IMR-90 (cell line): ENCODE measurements around the gene SNX25. TPM values are rescaled to one million over a fixed set of nuclear protein-coding genes. Genes with fewer than 3 reads are reported as not detected.
A peak's percentile ranks its signal among the peaks of the same experiment; 100 is the strongest.

Experiments
- ATAC-seq: fragments of 200-7000 bp; cut with Tn5 transposase; 2 replicates; pipeline ENCODE4 v1.9.1; 2020; ENCODE audit warnings: low read depth, mild to moderate bottlenecking, moderate library complexity
- BruUV-seq: library from RNA; stranded (reverse); fragments of 400-500 nt; replicated peaks from 2 replicates; lab custom pipeline; 2021; lab: Mats Ljungman, UMichigan
- CTCF ChIA-PET: fragments of 300-600 bp; formaldehyde crosslinking; extraction: SDS; loops from one replicate; lab custom pipeline; 2021; ENCODE audit warnings: antibody characterized with exemption; lab: Yijun Ruan, JAX
- POLR2A ChIA-PET: fragments of 300-600 bp; sonication (Branson Sonifier 250); formaldehyde crosslinking; loops from one replicate; lab custom pipeline; 2022; ENCODE audit warnings: antibody characterized with exemption; ENCODE audit not compliant: unreplicated experiment; lab: Charles Lee
- DNase-seq: peaks from one replicate; pipeline ENCODE4 v3.0.0; 2013
- H2AFZ ChIP-seq: replicated peaks from 2 replicates; pipeline ENCODE3; 2013; ENCODE audit warnings: low read length, mild to moderate bottlenecking; ENCODE audit not compliant: poor library complexity
- H2AK5ac ChIP-seq: 2 replicates; pipeline ENCODE4 v1.6.1; 2013; ENCODE audit warnings: low read depth, low read length, inconsistent platforms
- H2AK9ac ChIP-seq: replicated peaks from 2 replicates; pipeline ENCODE3; 2013; ENCODE audit warnings: mild to moderate bottlenecking, low read depth, low read length, moderate library complexity; ENCODE audit not compliant: poor library complexity
- H2BK120ac ChIP-seq: 2 replicates; pipeline ENCODE4 v1.6.1; 2013; ENCODE audit warnings: low read depth, low read length, inconsistent platforms
- H2BK15ac ChIP-seq: 3 replicates; pipeline ENCODE4 v1.6.1; 2013; ENCODE audit warnings: low read depth, low read length, inconsistent platforms
- H2BK20ac ChIP-seq: 2 replicates; pipeline ENCODE4 v1.6.1; 2013; ENCODE audit warnings: low read depth, mild to moderate bottlenecking, inconsistent platforms, low read length, moderate library complexity
- H2BK5ac ChIP-seq: 2 replicates; pipeline ENCODE4 v1.6.1; 2013; ENCODE audit warnings: mild to moderate bottlenecking, low read depth, low read length, inconsistent platforms; ENCODE audit not compliant: poor library complexity, severe bottlenecking
- H3K14ac ChIP-seq: replicated peaks from 2 replicates; pipeline ENCODE4 v1.6.1; 2013; ENCODE audit warnings: low read depth, low read length, inconsistent platforms
- H3K18ac ChIP-seq: 2 replicates; pipeline ENCODE4 v1.6.1; 2013; ENCODE audit warnings: low read depth, low read length, control low read depth
- H3K23ac ChIP-seq: 2 replicates; pipeline ENCODE4 v1.6.1; 2013; ENCODE audit warnings: low read depth, low read length, inconsistent platforms
- H3K27ac ChIP-seq: 2 replicates; pipeline ENCODE4 v1.5.1; 2013; ENCODE audit warnings: mild to moderate bottlenecking, control low read depth, low read length; ENCODE audit not compliant: insufficient read depth
- H3K27me3 ChIP-seq: 2 replicates; pipeline ENCODE4 v1.6.1; 2013; ENCODE audit warnings: low read length; ENCODE audit not compliant: control insufficient read depth, insufficient read depth
- H3K36me3 ChIP-seq: 2 replicates; pipeline ENCODE4 v1.6.1; 2013; ENCODE audit warnings: low read length, mixed read lengths; ENCODE audit not compliant: control insufficient read depth, insufficient read depth
- H3K4ac ChIP-seq: 2 replicates; pipeline ENCODE4 v1.6.1; 2013; ENCODE audit warnings: low read depth, low read length, inconsistent platforms
- H3K4me1 ChIP-seq: 2 replicates; pipeline ENCODE4 v1.6.1; 2013; ENCODE audit warnings: low read length, mixed read lengths; ENCODE audit not compliant: control insufficient read depth, insufficient read depth
- H3K4me2 ChIP-seq: 2 replicates; pipeline ENCODE4 v1.6.1; 2013; ENCODE audit warnings: low read depth, mild to moderate bottlenecking, control low read depth, low read length, moderate library complexity
- H3K4me3 ChIP-seq: 2 replicates; pipeline ENCODE4 v1.5.1; 2013; ENCODE audit warnings: low read depth, mild to moderate bottlenecking, control low read depth, low read length, moderate library complexity; ENCODE audit not compliant: insufficient read depth
- H3K56ac ChIP-seq: 2 replicates; pipeline ENCODE4 v1.6.1; 2013; ENCODE audit warnings: low read length, inconsistent platforms; ENCODE audit not compliant: insufficient read depth; ENCODE audit errors: extremely low read depth
- H3K79me1 ChIP-seq, 2 experiments: 2 replicates each; pipeline ENCODE4 v1.6.1; 2013; ENCODE audit warnings: low read length in 2 of 2, inconsistent platforms in 1 of 2, low read depth in 1 of 2
- H3K9ac ChIP-seq: 2 replicates; pipeline ENCODE4 v1.6.1; 2013; ENCODE audit warnings: low read depth, low read length, control low read depth
- H3K9me1 ChIP-seq: 2 replicates; pipeline ENCODE4 v1.6.1; 2013; ENCODE audit warnings: low read length, inconsistent platforms; ENCODE audit not compliant: insufficient read depth
- H3K9me3 ChIP-seq: 2 replicates; pipeline ENCODE4 v1.6.1; 2013; ENCODE audit warnings: low read length; ENCODE audit not compliant: control insufficient read depth, insufficient read depth
- H4K20me1 ChIP-seq: 2 replicates; pipeline ENCODE4 v1.6.1; 2013; ENCODE audit warnings: low read length, inconsistent platforms; ENCODE audit not compliant: insufficient read depth
- H4K5ac ChIP-seq: 2 replicates; pipeline ENCODE4 v1.6.1; 2013; ENCODE audit warnings: mild to moderate bottlenecking, low read depth, low read length, control low read depth
- H4K8ac ChIP-seq, 2 experiments: 2 replicates each; pipeline ENCODE4 v1.6.1; 2013; ENCODE audit warnings: low read depth in 2 of 2, low read length in 2 of 2, control low read depth in 1 of 2, inconsistent platforms in 1 of 2
- H4K91ac ChIP-seq: 2 replicates; pipeline ENCODE4 v1.6.1; 2013; ENCODE audit warnings: low read depth, low read length, inconsistent platforms; ENCODE audit not compliant: insufficient read depth
- BHLHE40 ChIP-seq: fragments of 150-350 bp; IDR thresholded peaks from 2 replicates; pipeline ENCODE4 v1.6.1; 2016; ENCODE audit warnings: mild to moderate bottlenecking, low read depth, low read length
- CEBPB ChIP-seq: IDR thresholded peaks from 2 replicates; pipeline ENCODE4 v1.6.1; 2012; ENCODE audit warnings: low read depth, low read length, improper control_type of control experiment
- CHD1 ChIP-seq: IDR thresholded peaks from 2 replicates; pipeline ENCODE4 v1.6.1; 2012; ENCODE audit warnings: low read depth, low read length, improper control_type of control experiment
- ELK1 ChIP-seq: fragments of 150-350 bp; IDR thresholded peaks from 2 replicates; pipeline ENCODE4 v1.6.1; 2016; ENCODE audit warnings: low read depth, mild to moderate bottlenecking, low read length, moderate library complexity, borderline replicate concordance
- FOS ChIP-seq: fragments of 150-350 bp; IDR thresholded peaks from 2 replicates; pipeline ENCODE4 v1.6.1; 2016; ENCODE audit warnings: low read depth, low read length
- MAFK ChIP-seq: IDR thresholded peaks from 2 replicates; pipeline ENCODE4 v1.6.1; 2012; ENCODE audit warnings: low read depth, low read length, improper control_type of control experiment
- MAZ ChIP-seq: IDR thresholded peaks from 2 replicates; pipeline ENCODE4 v1.6.1; 2012; ENCODE audit warnings: low read depth, mild to moderate bottlenecking, low read length, improper control_type of control experiment, moderate library complexity, borderline replicate concordance
- MXI1 ChIP-seq: IDR thresholded peaks from 2 replicates; pipeline ENCODE4 v1.6.1; 2012; ENCODE audit warnings: low read depth, mild to moderate bottlenecking, low read length, moderate library complexity, borderline replicate concordance
- NFE2L2 ChIP-seq: fragments of 150-350 bp; IDR thresholded peaks from 2 replicates; pipeline ENCODE4 v1.6.1; 2016; ENCODE audit warnings: low read depth, mild to moderate bottlenecking, low read length
- POLR2A ChIP-seq: IDR thresholded peaks from 2 replicates; pipeline ENCODE4 v1.6.1; 2012; ENCODE audit warnings: mild to moderate bottlenecking, low read depth, low read length
- RAD21 ChIP-seq: IDR thresholded peaks from 2 replicates; pipeline ENCODE4 v1.6.1; 2012; ENCODE audit warnings: low read length, improper control_type of control experiment
- RCOR1 ChIP-seq: IDR thresholded peaks from 2 replicates; pipeline ENCODE4 v1.6.1; 2012; ENCODE audit warnings: mild to moderate bottlenecking, low read length, improper control_type of control experiment; ENCODE audit not compliant: insufficient replicate concordance
- RFX5 ChIP-seq: IDR thresholded peaks from 2 replicates; pipeline ENCODE4 v1.8.0; 2012; ENCODE audit warnings: low read depth, mild to moderate bottlenecking, low read length, moderate library complexity
- SMC3 ChIP-seq: fragments of 150-350 bp; IDR thresholded peaks from 2 replicates; pipeline ENCODE4 v1.6.1; 2016; ENCODE audit warnings: low read depth, mild to moderate bottlenecking, antibody characterized with exemption, low read length, moderate library complexity
- WGBS, 2 experiments: methylation state at CpG; one replicate each; pipeline versions ENCODE4 v1.1.5 to v1.1.7; 2013; ENCODE audit warnings: missing lambda C conversion rate in 2 of 2; ENCODE audit not compliant: insufficient read length in 1 of 2; ENCODE audit errors: extremely low coverage in 2 of 2; 5-methylcytosine and 5-hydroxymethylcytosine counted together
- dilution Hi-C: fragments of 300-500 bp; cut with HindIII; formaldehyde crosslinking; loops from one replicate; pipeline ENCODE4 v1.14.3; 2018; ENCODE audit warnings: low sequenced_read_pairs; ENCODE audit not compliant: unreplicated experiment
- in situ Hi-C: fragments of 300-500 bp; cut with MboI; formaldehyde crosslinking; loops from 3 replicates; pipeline ENCODE4 v1.14.3; 2019; ENCODE audit warnings: low sequenced_read_pairs, inconsistent platforms, mixed read lengths
- intact Hi-C: fragments of 100-400 bp; cut with micrococcal nuclease; formaldehyde crosslinking; loops from 2 replicates; pipeline ENCODE4 v1.10.0; 2022
- polyA plus RNA-seq, 3 experiments: library from polyadenylated mRNA; depleted of rRNA; stranded (reverse); fragments of >200 nt; gene quantifications; 2 replicates each; pipeline ENCODE4 v1.2.3, GENCODE V29; 2012; ENCODE audit warnings: low replicate concordance in 1 of 3
- total RNA-seq: library from RNA; depleted of rRNA; stranded (reverse); fragments of >200 nt; gene quantifications from 2 replicates; pipeline ENCODE4 v1.2.3, GENCODE V29; 2012
- TF ChIP-seq, protein P1 (sequence below): fragments of 150-350 bp; IDR thresholded peaks from 2 replicates; pipeline ENCODE4 v1.6.1; 2017; ENCODE audit warnings: mild to moderate bottlenecking, antibody characterized with exemption, low read length, low read depth
- TF ChIP-seq, protein P2 (sequence below): conservative IDR thresholded peaks from 2 replicates; pipeline ENCODE4 v1.5.1; 2012; ENCODE audit warnings: mild to moderate bottlenecking, low read depth, low read length, improper control_type of control experiment

SNX25 gene
- total and polyA plus RNA-seq, 2 of the 4 experiments (the other 2 are of a cell fraction): 11.4 to 28.3 TPM

DNA sequence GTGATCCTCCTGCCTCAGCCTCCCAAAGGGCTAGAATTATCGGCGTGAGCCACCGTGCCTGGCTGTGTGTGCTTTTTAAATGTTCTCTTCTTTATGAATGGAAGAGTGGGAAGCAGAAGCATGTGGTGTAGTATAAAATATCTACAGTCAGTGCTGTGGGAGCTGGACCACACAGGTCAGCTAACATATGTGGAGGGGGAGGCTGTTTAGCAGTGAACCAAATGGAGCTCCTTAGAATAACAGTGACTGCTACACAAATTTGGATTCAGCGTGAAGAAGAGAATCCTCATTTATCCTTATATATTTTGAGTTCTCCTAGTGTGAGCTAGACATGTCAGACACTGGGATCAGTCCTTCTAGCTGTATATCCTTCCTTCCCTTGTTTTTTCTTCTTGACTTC, 3.2 kb downstream of the SNX25 start:
- ChIA-PET POLR2A (no interaction called here), CTCF (no interaction called here)
- dilution Hi-C loops: no loop called here
- Histone ChIP-seq H3K14ac (no peak overlapping the region), H3K27me3 (no peaks in the 10 kb centered on the region), H2BK120ac (no peak overlapping the region), H2AFZ (no peak overlapping the region), H3K9me1 (peaks cover 4% of the 10 kb centered on the region; the same call in 1 of the 2 replicates), H3K27ac (no peak overlapping the region), H3K9ac (no peak overlapping the region), H3K36me3 (no peaks in the 10 kb centered on the region), H2BK5ac (no peak overlapping the region), H3K4me1 (peaks cover 6% of the 10 kb centered on the region; the same call in 1 of the 2 replicates), H3K4ac (no peak overlapping the region), H3K79me1 (peaks cover 28 to 45% of the 10 kb centered on the region in 2 experiments), H4K91ac (no peak overlapping the region), H2AK9ac (no peak overlapping the region), H4K20me1 (0 out of 2 replicates have a peak, but pooled peaks cover 7% of the 10 kb centered on the region), H2BK20ac (no peak overlapping the region), H3K4me2 (no peak overlapping the region), H2BK15ac (no peak overlapping the region), H2AK5ac (no peak overlapping the region), H3K23ac (no peak overlapping the region), H3K9me3 (no peaks in the 10 kb centered on the region), H3K18ac (no peak overlapping the region), H3K4me3 (no peak overlapping the region), H4K5ac (no peak overlapping the region), H4K8ac (no peak overlapping the region), H3K56ac (no peak overlapping the region)
- in situ Hi-C loops: no loop called here
- BruUV-seq: no TSS peak
- TF ChIP-seq MAZ: no peak
- no peak for TF ChIP-seq MAFK
- TF ChIP-seq FOS: no peak
- no peak for TF ChIP-seq RCOR1
- TF ChIP-seq BHLHE40: no peak
- TF ChIP-seq RAD21: no peak
- TF ChIP-seq CEBPB: no peak
- TF ChIP-seq, protein P1, sequence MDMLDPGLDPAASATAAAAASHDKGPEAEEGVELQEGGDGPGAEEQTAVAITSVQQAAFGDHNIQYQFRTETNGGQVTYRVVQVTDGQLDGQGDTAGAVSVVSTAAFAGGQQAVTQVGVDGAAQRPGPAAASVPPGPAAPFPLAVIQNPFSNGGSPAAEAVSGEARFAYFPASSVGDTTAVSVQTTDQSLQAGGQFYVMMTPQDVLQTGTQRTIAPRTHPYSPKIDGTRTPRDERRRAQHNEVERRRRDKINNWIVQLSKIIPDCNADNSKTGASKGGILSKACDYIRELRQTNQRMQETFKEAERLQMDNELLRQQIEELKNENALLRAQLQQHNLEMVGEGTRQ: no peak
- TF ChIP-seq CHD1: no peak
- TF ChIP-seq NFE2L2: no peak
- no peak for TF ChIP-seq ELK1
- TF ChIP-seq, protein P2, sequence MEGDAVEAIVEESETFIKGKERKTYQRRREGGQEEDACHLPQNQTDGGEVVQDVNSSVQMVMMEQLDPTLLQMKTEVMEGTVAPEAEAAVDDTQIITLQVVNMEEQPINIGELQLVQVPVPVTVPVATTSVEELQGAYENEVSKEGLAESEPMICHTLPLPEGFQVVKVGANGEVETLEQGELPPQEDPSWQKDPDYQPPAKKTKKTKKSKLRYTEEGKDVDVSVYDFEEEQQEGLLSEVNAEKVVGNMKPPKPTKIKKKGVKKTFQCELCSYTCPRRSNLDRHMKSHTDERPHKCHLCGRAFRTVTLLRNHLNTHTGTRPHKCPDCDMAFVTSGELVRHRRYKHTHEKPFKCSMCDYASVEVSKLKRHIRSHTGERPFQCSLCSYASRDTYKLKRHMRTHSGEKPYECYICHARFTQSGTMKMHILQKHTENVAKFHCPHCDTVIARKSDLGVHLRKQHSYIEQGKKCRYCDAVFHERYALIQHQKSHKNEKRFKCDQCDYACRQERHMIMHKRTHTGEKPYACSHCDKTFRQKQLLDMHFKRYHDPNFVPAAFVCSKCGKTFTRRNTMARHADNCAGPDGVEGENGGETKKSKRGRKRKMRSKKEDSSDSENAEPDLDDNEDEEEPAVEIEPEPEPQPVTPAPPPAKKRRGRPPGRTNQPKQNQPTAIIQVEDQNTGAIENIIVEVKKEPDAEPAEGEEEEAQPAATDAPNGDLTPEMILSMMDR: no peak
- TF ChIP-seq POLR2A: no peak
- no peak for TF ChIP-seq MXI1
- no peak for TF ChIP-seq RFX5
- TF ChIP-seq SMC3: no peak
- ATAC-seq: no peak
- no CpG with 5 or more reads among the region's 4 CpGs for WGBS, 2 experiments
- DNase-seq: peak; percentile 69
- intact Hi-C loops: loop anchor here (10.0 kb wide), 1 partner anchor 152 kb away; no protein-coding TSS in a partner anchor
